Neural progenitor cell (in vitro differentiated cells): ENCODE results near the gene RIMKLB.

Experiments used
- EZH2 ChIP-seq: fragments of 200-600 bp; sonication (generic); IDR thresholded peaks from 2 replicates; pipeline ENCODE4 v1.6.1; 2017; ENCODE audit warnings: antibody characterized with exemption, mild to moderate bottlenecking, moderate library complexity
- TF ChIP-seq, protein P1 (sequence below): fragments of 200-600 bp; sonication (generic); IDR thresholded peaks from 2 replicates; pipeline ENCODE4 v1.5.1; 2017; ENCODE audit warnings: antibody characterized with exemption, mild to moderate bottlenecking

DNA sequence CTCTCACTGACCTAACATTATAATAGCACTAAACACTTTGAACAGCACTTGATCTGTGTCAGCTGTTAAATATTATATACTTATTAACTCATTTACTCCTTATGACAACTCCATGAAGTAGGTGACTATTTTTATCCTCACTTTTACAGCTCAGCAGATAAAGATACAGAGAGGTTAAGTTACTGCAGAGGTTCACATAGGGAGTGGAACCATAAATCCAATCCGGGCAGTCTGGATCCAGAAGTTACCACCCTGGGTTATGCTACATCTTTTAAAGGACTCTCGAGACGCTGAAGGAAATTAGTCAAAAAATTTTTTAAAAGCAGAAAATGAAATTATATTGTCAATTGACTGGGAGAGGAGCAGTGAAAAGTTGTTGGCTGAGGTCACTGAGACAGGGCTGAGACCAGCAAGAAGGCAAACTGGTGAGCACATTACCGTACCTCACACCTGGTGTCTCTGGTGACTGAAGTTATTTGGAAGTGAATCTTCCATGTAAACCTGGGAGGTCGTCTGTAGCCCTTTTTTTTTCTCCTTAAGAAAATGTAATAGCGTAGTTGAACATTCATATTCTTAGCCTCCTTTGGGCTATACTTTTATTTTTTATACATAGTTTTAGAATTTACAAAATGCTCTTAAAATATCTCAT, 1.2 kb upstream of the RIMKLB start:
- TF ChIP-seq, protein P1, sequence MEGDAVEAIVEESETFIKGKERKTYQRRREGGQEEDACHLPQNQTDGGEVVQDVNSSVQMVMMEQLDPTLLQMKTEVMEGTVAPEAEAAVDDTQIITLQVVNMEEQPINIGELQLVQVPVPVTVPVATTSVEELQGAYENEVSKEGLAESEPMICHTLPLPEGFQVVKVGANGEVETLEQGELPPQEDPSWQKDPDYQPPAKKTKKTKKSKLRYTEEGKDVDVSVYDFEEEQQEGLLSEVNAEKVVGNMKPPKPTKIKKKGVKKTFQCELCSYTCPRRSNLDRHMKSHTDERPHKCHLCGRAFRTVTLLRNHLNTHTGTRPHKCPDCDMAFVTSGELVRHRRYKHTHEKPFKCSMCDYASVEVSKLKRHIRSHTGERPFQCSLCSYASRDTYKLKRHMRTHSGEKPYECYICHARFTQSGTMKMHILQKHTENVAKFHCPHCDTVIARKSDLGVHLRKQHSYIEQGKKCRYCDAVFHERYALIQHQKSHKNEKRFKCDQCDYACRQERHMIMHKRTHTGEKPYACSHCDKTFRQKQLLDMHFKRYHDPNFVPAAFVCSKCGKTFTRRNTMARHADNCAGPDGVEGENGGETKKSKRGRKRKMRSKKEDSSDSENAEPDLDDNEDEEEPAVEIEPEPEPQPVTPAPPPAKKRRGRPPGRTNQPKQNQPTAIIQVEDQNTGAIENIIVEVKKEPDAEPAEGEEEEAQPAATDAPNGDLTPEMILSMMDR = no peak
- no peak for TF ChIP-seq EZH2
